HFFc6 (cell line): Measurements from ENCODE around the gene TSPAN11. TPM values are rescaled to one million over a fixed set of nuclear protein-coding genes. Genes with fewer than 3 reads are reported as not detected.
A peak's percentile ranks its signal among the peaks of the same experiment; 100 is the strongest.

Source experiments
- DNase-seq: peaks from one replicate; pipeline ENCODE4 v3.0.0-alpha.2; 2018
- H3K27ac Mint-ChIP-seq: 2 replicates; pipeline ENCODE4 v1.8.0; 2020; ENCODE audit warnings: mild to moderate bottlenecking, mixed read lengths
- H3K27me3 Mint-ChIP-seq: 2 replicates; pipeline ENCODE4 v1.8.0; 2021; ENCODE audit warnings: mild to moderate bottlenecking, moderate library complexity, mixed read lengths; ENCODE audit not compliant: insufficient read depth
- H3K36me3 Mint-ChIP-seq: 2 replicates; pipeline ENCODE4 v1.8.0; 2021; ENCODE audit warnings: low read depth, mixed read lengths
- H3K4me1 Mint-ChIP-seq: 2 replicates; pipeline ENCODE4 v1.8.0; 2020; ENCODE audit warnings: low read depth, mixed read lengths
- H3K4me3 Mint-ChIP-seq: 2 replicates; pipeline ENCODE4 v1.8.0; 2020; ENCODE audit warnings: mild to moderate bottlenecking, moderate library complexity, mixed read lengths
- H3K9me3 Mint-ChIP-seq: 2 replicates; pipeline ENCODE4 v1.8.0; 2020; ENCODE audit warnings: mild to moderate bottlenecking, mixed read lengths
- long read RNA-seq: library from polyadenylated mRNA; unstranded; transcript quantifications from one replicate; pipeline ENCODE4 v2.0.0, GENCODE V29; 2019
- total RNA-seq, 6 experiments: library from RNA; stranded (reverse); fragmentation: NEBNext Ultra II Directional; extraction: Animal tissue kit (Norgen Biotek cat#: 25700); gene quantifications; 2 replicates in 1 of 6; 3 replicates in 5 of 6; pipeline ENCODE4 v1.2.3, GENCODE V29; 2021
- TF ChIP-seq, protein P1 (sequence below): fragments of 200-600 bp; sonication (generic); IDR thresholded peaks from 2 replicates; pipeline ENCODE4 v1.5.0; 2021; ENCODE audit warnings: antibody characterized with exemption, mild to moderate bottlenecking

TSPAN11 gene, protein sequence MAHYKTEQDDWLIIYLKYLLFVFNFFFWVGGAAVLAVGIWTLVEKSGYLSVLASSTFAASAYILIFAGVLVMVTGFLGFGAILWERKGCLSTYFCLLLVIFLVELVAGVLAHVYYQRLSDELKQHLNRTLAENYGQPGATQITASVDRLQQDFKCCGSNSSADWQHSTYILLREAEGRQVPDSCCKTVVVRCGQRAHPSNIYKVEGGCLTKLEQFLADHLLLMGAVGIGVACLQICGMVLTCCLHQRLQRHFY
- under 1 TPM in 2 of 6 experiments, not detected in 4; 0.17 to 0.18 TPM for total RNA-seq
- long read RNA-seq: 0 reads

- no peak within 1 kb of the TSS for H3K27ac Mint-ChIP-seq
- peaks cover 31% of the 10 kb centered on the region for H3K27me3 Mint-ChIP-seq
- H3K36me3 Mint-ChIP-seq: no peaks in the 10 kb centered on the region
- H3K9me3 Mint-ChIP-seq: no peaks in the 10 kb centered on the region
- peak within 1 kb of the TSS; percentile 37; the same call in 1 of the 2 replicates for H3K4me3 Mint-ChIP-seq
- DNase-seq: no peak
- H3K4me1 Mint-ChIP-seq: no peaks in the 10 kb centered on the region
- TF ChIP-seq, protein P1, sequence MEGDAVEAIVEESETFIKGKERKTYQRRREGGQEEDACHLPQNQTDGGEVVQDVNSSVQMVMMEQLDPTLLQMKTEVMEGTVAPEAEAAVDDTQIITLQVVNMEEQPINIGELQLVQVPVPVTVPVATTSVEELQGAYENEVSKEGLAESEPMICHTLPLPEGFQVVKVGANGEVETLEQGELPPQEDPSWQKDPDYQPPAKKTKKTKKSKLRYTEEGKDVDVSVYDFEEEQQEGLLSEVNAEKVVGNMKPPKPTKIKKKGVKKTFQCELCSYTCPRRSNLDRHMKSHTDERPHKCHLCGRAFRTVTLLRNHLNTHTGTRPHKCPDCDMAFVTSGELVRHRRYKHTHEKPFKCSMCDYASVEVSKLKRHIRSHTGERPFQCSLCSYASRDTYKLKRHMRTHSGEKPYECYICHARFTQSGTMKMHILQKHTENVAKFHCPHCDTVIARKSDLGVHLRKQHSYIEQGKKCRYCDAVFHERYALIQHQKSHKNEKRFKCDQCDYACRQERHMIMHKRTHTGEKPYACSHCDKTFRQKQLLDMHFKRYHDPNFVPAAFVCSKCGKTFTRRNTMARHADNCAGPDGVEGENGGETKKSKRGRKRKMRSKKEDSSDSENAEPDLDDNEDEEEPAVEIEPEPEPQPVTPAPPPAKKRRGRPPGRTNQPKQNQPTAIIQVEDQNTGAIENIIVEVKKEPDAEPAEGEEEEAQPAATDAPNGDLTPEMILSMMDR: no peak
Measured at GRCh38 chr12:30926243-30927221, at the start of gene TSPAN11. Gene TSPAN11, plus strand, starts transcription at chr12:30926748. Its CDS starts 27,244 bp downstream, at chr12:30953992.

- TF ChIP-seq, protein P1: no peak
- H3K27me3 Mint-ChIP-seq: peaks cover 18% of the 10 kb centered on the region
- no peaks in the 10 kb centered on the region for H3K36me3 Mint-ChIP-seq
- DNase-seq: no peak
- H3K4me1 Mint-ChIP-seq: no peaks in the 10 kb centered on the region
- H3K9me3 Mint-ChIP-seq: no peaks in the 10 kb centered on the region
- no peak overlapping the region for H3K4me3 Mint-ChIP-seq
- H3K27ac Mint-ChIP-seq: no peak overlapping the region
Measured at GRCh38 chr12:30877105-30877875, 49.3 kb upstream of the TSPAN11 start.

DNA sequence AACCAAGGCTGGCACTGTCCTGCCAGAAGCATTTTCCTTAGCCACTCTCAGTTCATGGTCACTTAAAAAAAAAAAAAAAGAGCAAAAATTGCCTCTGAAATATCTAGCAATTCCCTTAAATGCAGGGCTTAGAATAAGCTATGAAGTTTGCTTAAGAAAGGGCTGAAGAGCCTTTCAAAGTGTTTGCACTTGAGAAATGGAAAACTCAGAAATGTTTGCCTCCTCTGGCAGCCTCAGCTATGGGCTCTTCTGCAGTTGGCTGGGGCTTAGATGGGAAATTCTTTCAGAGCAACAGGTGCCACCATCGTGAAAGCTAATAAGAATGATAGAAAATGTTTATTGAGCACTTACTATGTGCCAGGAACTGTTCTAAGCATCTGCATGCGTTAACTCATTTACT lies 48.5 kb upstream of the TSPAN11 start:
- Mint-ChIP-seq H3K27ac (no peak overlapping the region), H3K36me3 (no peaks in the 10 kb centered on the region), H3K4me3 (no peak overlapping the region), H3K4me1 (no peaks in the 10 kb centered on the region), H3K27me3 (peaks cover 14% of the 10 kb centered on the region), H3K9me3 (no peaks in the 10 kb centered on the region)
- no peak for DNase-seq
- TF ChIP-seq, protein P1: no peak

DNA sequence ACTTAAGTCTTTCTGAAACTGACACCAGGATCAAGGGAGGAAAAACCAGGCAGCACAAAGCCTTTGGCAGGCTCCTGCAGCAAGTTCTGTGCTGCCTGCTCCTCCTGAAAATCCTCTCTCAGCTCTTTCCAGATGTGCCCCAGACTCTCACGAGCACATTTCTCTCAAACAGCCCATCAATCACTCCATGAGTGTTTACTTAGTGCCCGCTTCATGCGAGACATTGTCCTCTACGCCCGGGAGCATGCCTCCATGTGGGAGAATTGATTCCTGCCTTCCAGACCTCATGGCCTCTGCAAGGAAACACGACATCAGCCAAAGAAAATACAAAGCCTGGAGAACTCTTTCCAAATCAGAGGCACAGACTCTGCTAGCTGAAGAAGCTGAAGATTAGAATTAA lies 46.5 kb upstream of the TSPAN11 start:
- Mint-ChIP-seq H3K27ac (no peak overlapping the region), H3K4me3 (no peak overlapping the region), H3K36me3 (no peaks in the 10 kb centered on the region), H3K27me3 (peaks cover 12% of the 10 kb centered on the region), H3K4me1 (no peaks in the 10 kb centered on the region), H3K9me3 (no peaks in the 10 kb centered on the region)
- TF ChIP-seq, protein P1: no peak
- no peak for DNase-seq

GRCh38 chr12:30880813-30881212 lies 45.7 kb upstream of the TSPAN11 start:
- no peaks in the 10 kb centered on the region for H3K36me3 Mint-ChIP-seq
- H3K4me3 Mint-ChIP-seq: no peak overlapping the region
- H3K27ac Mint-ChIP-seq: no peak overlapping the region
- H3K4me1 Mint-ChIP-seq: no peaks in the 10 kb centered on the region
- DNase-seq: no peak
- TF ChIP-seq, protein P1: no peak
- no peaks in the 10 kb centered on the region for H3K9me3 Mint-ChIP-seq
- peaks cover 12% of the 10 kb centered on the region for H3K27me3 Mint-ChIP-seq
